ENCODE measurements around the gene ACAP3.

- no peak for TF ChIP-seq POLR2AphosphoS5 (IDR thresholded peaks at IDR 0.05)
- TF ChIP-seq CTCF (IDR thresholded peaks at IDR 0.05): no peak
- TF ChIP-seq POLR2A (IDR thresholded peaks at IDR 0.05): no peak
Measured at GRCh38 chr1:1293263-1294249, 14.2 kb downstream of the ACAP3 start.

Data from sigmoid colon (tissue), 4 donors.